Thyroid gland (tissue), 4 donors: ENCODE data around the gene COL1A2.

Experiments
- CTCF ChIP-seq, 6 experiments: fragments of 200-600 bp in 3 of 6; fragments of 450-650 bp in 3 of 6; sonication (generic) in 3 of 6; IDR thresholded peaks; one replicate each; pipeline ENCODE4 v1.5.1; 2016 to 2019; ENCODE audit warnings: antibody characterized with exemption in 6 of 6, mild to moderate bottlenecking in 2 of 6, inconsistent platforms in 1 of 6, moderate library complexity in 1 of 6
- POLR2A ChIP-seq, 2 donors: fragments of 450-650 bp; IDR thresholded peaks; one replicate each; pipeline ENCODE4 v1.6.1; 2017; ENCODE audit warnings: antibody characterized with exemption in 2 of 2, mild to moderate bottlenecking in 2 of 2, moderate library complexity in 1 of 2

GRCh38 chr7:94357076-94357475, 37.6 kb upstream of the COL1A2 start:
- TF ChIP-seq CTCF (IDR thresholded peaks at IDR 0.05) (no peak), POLR2A (IDR thresholded peaks at IDR 0.05) (no peak)
